RWPE2 (cell line): Measurements from ENCODE around the gene LSS.
"Not testable (repeated sequence)": the region's sequence is repeated elsewhere in the genome, so short reads cannot be mapped to it uniquely, and the experiment has no call there.

Experiments
- ATAC-seq: fragments of 200-7000 bp; cut with Tn5 transposase; 3 replicates; pipeline ENCODE4 v1.9.1; 2021; ENCODE audit warnings: low read depth
- DNase-seq: peaks from one replicate; pipeline ENCODE4 v3.0.0-alpha.2; 2020; ENCODE audit warnings: low spot score
- H3K27ac ChIP-seq: fragments of 450-650 bp; 2 replicates; pipeline ENCODE4 v1.5.1; 2017; ENCODE audit warnings: mild to moderate bottlenecking; ENCODE audit not compliant: poor library complexity, severe bottlenecking
- H3K27me3 ChIP-seq: fragments of 250-450 bp; sonication (Bioruptor Pico); 2 replicates; pipeline ENCODE4 v1.5.1; 2021; ENCODE audit warnings: mild to moderate bottlenecking, moderate library complexity; ENCODE audit not compliant: insufficient read depth, poor library complexity, severe bottlenecking
- H3K36me3 ChIP-seq: fragments of 250-450 bp; sonication (Bioruptor Pico); 2 replicates; pipeline ENCODE4 v1.5.1; 2020; ENCODE audit warnings: low read depth, mild to moderate bottlenecking, moderate library complexity
- H3K4me1 ChIP-seq: fragments of 250-450 bp; sonication (Bioruptor Pico); 2 replicates; pipeline ENCODE4 v1.5.1; 2021; ENCODE audit warnings: mild to moderate bottlenecking, moderate library complexity; ENCODE audit not compliant: insufficient read depth, poor library complexity, severe bottlenecking
- H3K4me3 ChIP-seq: fragments of 250-450 bp; sonication (Bioruptor Pico); 2 replicates; pipeline ENCODE4 v1.5.1; 2021; ENCODE audit warnings: mild to moderate bottlenecking, moderate library complexity; ENCODE audit not compliant: severe bottlenecking
- H3K9me3 ChIP-seq: fragments of 250-450 bp; sonication (Bioruptor Pico); 2 replicates; pipeline ENCODE4 v1.5.1; 2021; ENCODE audit warnings: mild to moderate bottlenecking, moderate library complexity; ENCODE audit not compliant: severe bottlenecking
- CTCF ChIP-seq: fragments of 450-650 bp; IDR thresholded peaks from one replicate; pipeline ENCODE4 v1.5.1; 2017; ENCODE audit warnings: mild to moderate bottlenecking, moderate library complexity; ENCODE audit not compliant: poor library complexity, severe bottlenecking

LSS gene

GRCh38 chr21:46187261-46187660 lies 41.3 kb downstream of the LSS start:
- peaks cover 35% of the 10 kb centered on the region for H3K36me3 ChIP-seq
- TF ChIP-seq CTCF = no peak
- H3K4me1 ChIP-seq = peaks cover 18% of the 10 kb centered on the region
- DNase-seq = no peak
- H3K27me3 ChIP-seq = no peaks in the 10 kb centered on the region
- no peak for ATAC-seq
- no peaks in the 10 kb centered on the region for H3K9me3 ChIP-seq
- no peak overlapping the region for H3K27ac ChIP-seq
- no peak overlapping the region for H3K4me3 ChIP-seq

- Histone ChIP-seq H3K36me3 (peaks cover 20% of the 10 kb centered on the region), H3K27ac (peak overlapping the region; percentile 54), H3K9me3 (no peaks in the 10 kb centered on the region), H3K4me1 (peaks cover 18% of the 10 kb centered on the region), H3K4me3 (no peak overlapping the region), H3K27me3 (no peaks in the 10 kb centered on the region)
- ATAC-seq (no peak), DNase-seq (no peak)
- no peak for TF ChIP-seq CTCF
These were observed 42.9 kb downstream of the LSS start for GRCh38 chr21:46185716-46186115.

GRCh38 chr21:46184625-46185555 lies 43.7 kb downstream of the LSS start:
- Histone ChIP-seq H3K4me1 (peaks cover 18% of the 10 kb centered on the region), H3K27ac (peak overlapping the region; percentile 54), H3K4me3 (peak overlapping the region; percentile 55), H3K36me3 (peaks cover 16% of the 10 kb centered on the region), H3K9me3 (no peaks in the 10 kb centered on the region), H3K27me3 (no peaks in the 10 kb centered on the region)
- peak; percentile 93 for DNase-seq
- ATAC-seq = peak; percentile 74
- no peak for TF ChIP-seq CTCF

GRCh38 chr21:46183910-46184624 lies 44.5 kb downstream of the LSS start, which contains the start of gene SPATC1L:
SPATC1L (minus strand) TSS chr21:46184459; CDS start chr21:46182816, 1,643 bp downstream.
- Histone ChIP-seq H3K27me3 (no peaks in the 10 kb centered on the region), H3K4me1 (peaks cover 15% of the 10 kb centered on the region), H3K9me3 (no peaks in the 10 kb centered on the region), H3K36me3 (peaks cover 13% of the 10 kb centered on the region), H3K4me3 (peak within 1 kb of the TSS; percentile 75), H3K27ac (peak within 1 kb of the TSS; percentile 54)
- no peak for TF ChIP-seq CTCF
- DNase-seq = no peak
- peak; percentile 79 for ATAC-seq

- not testable (repeated sequence) for ATAC-seq, H3K27ac ChIP-seq, H3K36me3 ChIP-seq, H3K27me3 ChIP-seq, H3K9me3 ChIP-seq, DNase-seq, H3K4me1 ChIP-seq
- peak overlapping the region; percentile 75 for H3K4me3 ChIP-seq
These were observed 45.2 kb downstream of the LSS start for GRCh38 chr21:46183337-46183909.
